NOMO-1 (cell line): ENCODE results near the gene MNAT1.
A peak's percentile ranks its signal among the peaks of the same experiment; 100 is the strongest.
"Not testable (repeated sequence)": the region's sequence is repeated elsewhere in the genome, so short reads cannot be mapped to it uniquely, and the experiment has no call there.

Experiments used
- DNase-seq, 2 experiments: peaks; one replicate each; lab custom pipeline; 2025; ENCODE audit not compliant: unreplicated experiment in 2 of 2; lab: John Stamatoyannopoulos, UW

Gene MNAT1

GRCh38 chr14:60736494-60736893 is 1.9 kb downstream of the MNAT1 start:
- DNase-seq = peak in 1 of 2 experiments; percentile 22

GRCh38 chr14:60738843-60739508 is 4.4 kb downstream of the MNAT1 start:
- DNase-seq = no peak

- no peak for DNase-seq
Measured at GRCh38 chr14:60744566-60744965, 10.0 kb downstream of the MNAT1 start.

GRCh38 chr14:60753264-60754119 is 18.9 kb downstream of the MNAT1 start:
- DNase-seq = peak; percentile 93 to 99

- no peak for DNase-seq
Measured at GRCh38 chr14:60756847-60757246, 22.3 kb downstream of the MNAT1 start.

- peak in 1 of 2 experiments; percentile 45 for DNase-seq
Measured at GRCh38 chr14:60757567-60758002, 23.0 kb downstream of the MNAT1 start.

- DNase-seq = peak in 1 of 2 experiments; percentile 29
Measured at GRCh38 chr14:60758885-60759284, 24.3 kb downstream of the MNAT1 start.

GRCh38 chr14:60760209-60760608 is 25.6 kb downstream of the MNAT1 start:
- peak; percentile 32 to 46 for DNase-seq

GRCh38 chr14:60760644-60761364 is 26.2 kb downstream of the MNAT1 start:
- DNase-seq = no peak

GRCh38 chr14:60768602-60769001 is 34.0 kb downstream of the MNAT1 start:
- no peak for DNase-seq

GRCh38 chr14:60771117-60771516 is 36.6 kb downstream of the MNAT1 start:
- DNase-seq = peak; percentile 1 to 64

- no peak for DNase-seq
Measured at GRCh38 chr14:60773558-60773957, 39.0 kb downstream of the MNAT1 start.

GRCh38 chr14:60775296-60775695 is 40.7 kb downstream of the MNAT1 start:
- no peak for DNase-seq

GRCh38 chr14:60777856-60778578 is 43.5 kb downstream of the MNAT1 start:
- DNase-seq = no peak

GRCh38 chr14:60779745-60780514 is 45.4 kb downstream of the MNAT1 start:
- not testable (repeated sequence) for DNase-seq

- DNase-seq = not testable (repeated sequence)
Measured at GRCh38 chr14:60780558-60780957, 46.0 kb downstream of the MNAT1 start.

GRCh38 chr14:60786905-60787304 is 52.3 kb downstream of the MNAT1 start:
- no peak for DNase-seq

GRCh38 chr14:60789656-60790055 is 55.1 kb downstream of the MNAT1 start:
- DNase-seq = no peak

GRCh38 chr14:60790850-60791249 is 56.3 kb downstream of the MNAT1 start:
- DNase-seq = no peak

- DNase-seq = no peak
Measured at GRCh38 chr14:60796434-60796833, 61.9 kb downstream of the MNAT1 start.
